Endometrial microvascular endothelial cells (primary cell): ENCODE measurements around the gene MAPK6. TPM values are rescaled to one million over a fixed set of nuclear protein-coding genes. Genes with fewer than 3 reads are reported as not detected.

Experiments used
- in situ Hi-C: cut with HindIII; loops from 2 replicates; pipeline ENCODE4 v1.10.0; 2017; ENCODE audit warnings: low sequenced_read_pairs, low pct_unique_long_range_greater_than_20kb; ENCODE audit errors: inconsistent ontology term
- total RNA-seq: library from RNA; depleted of rRNA; stranded (reverse); fragments of >200 nt; gene quantifications from one replicate; pipeline ENCODE4 v1.2.3, GENCODE V29; 2015; ENCODE audit errors: inconsistent ontology term

The MAPK6 gene
- total RNA-seq, 1 donor from 2014 or later = 51.9 TPM

- in situ Hi-C loops = no loop called here
These were observed 10.2 kb upstream of the MAPK6 start for GRCh38 chr15:52008698-52009434.

GRCh38 chr15:52010633-52011595 is 8.1 kb upstream of the MAPK6 start:
- in situ Hi-C loops = no loop called here

GRCh38 chr15:52011711-52012144 is 7.3 kb upstream of the MAPK6 start:
- in situ Hi-C loops = no loop called here

GRCh38 chr15:52012210-52012609 is 6.8 kb upstream of the MAPK6 start:
- in situ Hi-C loops = no loop called here

- in situ Hi-C loops = no loop called here
These were observed 5.7 kb upstream of the MAPK6 start for GRCh38 chr15:52013151-52013791.

GRCh38 chr15:52014616-52015015 is 4.4 kb upstream of the MAPK6 start:
- in situ Hi-C loops = no loop called here

- in situ Hi-C loops = no loop called here
These were observed 2.7 kb upstream of the MAPK6 start for GRCh38 chr15:52016316-52016715.

GRCh38 chr15:52018244-52018643 is 775 bp upstream of the MAPK6 start:
- in situ Hi-C loops = no loop called here

- in situ Hi-C loops = no loop called here
These were observed 588 bp downstream of the MAPK6 start for GRCh38 chr15:52019394-52020220.

GRCh38 chr15:52020221-52021085 is 1.4 kb downstream of the MAPK6 start:
- in situ Hi-C loops = no loop called here

- in situ Hi-C loops = no loop called here
These were observed 2.2 kb downstream of the MAPK6 start for GRCh38 chr15:52021128-52021671.

GRCh38 chr15:52021892-52022540 is 3.0 kb downstream of the MAPK6 start:
- in situ Hi-C loops = no loop called here

GRCh38 chr15:52023169-52023922 is 4.3 kb downstream of the MAPK6 start:
- in situ Hi-C loops = no loop called here

GRCh38 chr15:52028431-52029093 is 9.5 kb downstream of the MAPK6 start:
- in situ Hi-C loops = no loop called here

GRCh38 chr15:52030010-52030409 is 11.0 kb downstream of the MAPK6 start:
- in situ Hi-C loops = no loop called here

GRCh38 chr15:52031556-52031955 is 12.5 kb downstream of the MAPK6 start:
- in situ Hi-C loops = no loop called here
